ENCODE data around the gene MARCHF3.
A peak's percentile ranks its signal among the peaks of the same experiment; 100 is the strongest.
"Not testable (repeated sequence)": the region's sequence is repeated elsewhere in the genome, so short reads cannot be mapped to it uniquely, and the experiment has no call there.

Gene MARCHF3

GRCh38 chr5:126855266-126855665, 175.1 kb downstream of the MARCHF3 start:
- no peak overlapping the region for H3K27ac ChIP-seq
- H2AFZ ChIP-seq, result no peak overlapping the region
- H3K9me3 ChIP-seq (ENCODE audit: control insufficient read depth, low read length), result no peaks in the 10 kb centered on the region
- H3K4me2 ChIP-seq (ENCODE audit: low read length), result no peak overlapping the region
- H3K27me3 ChIP-seq (ENCODE audit: control insufficient read depth, insufficient read depth, low read length), result no peaks in the 10 kb centered on the region
- peaks cover 3% of the 10 kb centered on the region for H3K4me1 ChIP-seq
- H3K36me3 ChIP-seq (ENCODE audit: control insufficient read depth, insufficient read depth, low read length), result no peaks in the 10 kb centered on the region
- H3K9ac ChIP-seq, result no peak overlapping the region
- no peaks in the 10 kb centered on the region for H3K79me2 ChIP-seq
- H3K4me3 ChIP-seq (ENCODE audit: low read depth, low read length), result no peak overlapping the region
- TF ChIP-seq CTCF (IDR thresholded peaks at IDR 0.05), result no peak

- H3K27me3 ChIP-seq (ENCODE audit: control insufficient read depth, insufficient read depth, low read length), result no peaks in the 10 kb centered on the region
- H2AFZ ChIP-seq, result no peak overlapping the region
- no peak overlapping the region for H3K4me3 ChIP-seq (ENCODE audit: low read depth, low read length)
- H3K79me2 ChIP-seq, result no peaks in the 10 kb centered on the region
- H3K36me3 ChIP-seq (ENCODE audit: control insufficient read depth, insufficient read depth, low read length), result no peaks in the 10 kb centered on the region
- H3K4me1 ChIP-seq, result peaks cover 3% of the 10 kb centered on the region
- no peaks in the 10 kb centered on the region for H3K9me3 ChIP-seq (ENCODE audit: control insufficient read depth, low read length)
- no peak overlapping the region for H3K9ac ChIP-seq
- no peak overlapping the region for H3K27ac ChIP-seq
- TF ChIP-seq CTCF (IDR thresholded peaks at IDR 0.05), result no peak
- H3K4me2 ChIP-seq (ENCODE audit: low read length), result no peak overlapping the region
Measured at GRCh38 chr5:126854526-126855110, 175.7 kb downstream of the MARCHF3 start.

- H3K79me2 ChIP-seq; H3K27ac ChIP-seq; H3K4me2 ChIP-seq (ENCODE audit: low read length); H3K9ac ChIP-seq; H3K4me3 ChIP-seq (ENCODE audit: low read depth, low read length); H3K36me3 ChIP-seq (ENCODE audit: control insufficient read depth, insufficient read depth, low read length); H2AFZ ChIP-seq; H3K27me3 ChIP-seq (ENCODE audit: control insufficient read depth, insufficient read depth, low read length); H3K4me1 ChIP-seq; H3K9me3 ChIP-seq (ENCODE audit: control insufficient read depth, low read length): not testable (repeated sequence)
Measured at GRCh38 chr5:126853541-126854307, 176.6 kb downstream of the MARCHF3 start.

GRCh38 chr5:126852841-126853271, 177.5 kb downstream of the MARCHF3 start:
- Histone ChIP-seq H3K9me3 (ENCODE audit: control insufficient read depth, low read length) (no peaks in the 10 kb centered on the region), H3K27me3 (ENCODE audit: control insufficient read depth, insufficient read depth, low read length) (no peaks in the 10 kb centered on the region), H2AFZ (no peak overlapping the region), H3K4me3 (ENCODE audit: low read depth, low read length) (no peak overlapping the region), H3K9ac (no peak overlapping the region), H3K4me2 (ENCODE audit: low read length) (no peak overlapping the region), H3K79me2 (no peaks in the 10 kb centered on the region), H3K4me1 (peaks cover 8% of the 10 kb centered on the region), H3K27ac (no peak overlapping the region), H3K36me3 (ENCODE audit: control insufficient read depth, insufficient read depth, low read length) (no peaks in the 10 kb centered on the region)
- TF ChIP-seq CTCF (IDR thresholded peaks at IDR 0.05), result no peak

GRCh38 chr5:126852091-126852571, 178.2 kb downstream of the MARCHF3 start:
- Histone ChIP-seq H3K9ac (no peak overlapping the region), H3K36me3 (ENCODE audit: control insufficient read depth, insufficient read depth, low read length) (no peaks in the 10 kb centered on the region), H3K4me3 (ENCODE audit: low read depth, low read length) (no peak overlapping the region), H3K9me3 (ENCODE audit: control insufficient read depth, low read length) (no peaks in the 10 kb centered on the region), H3K27me3 (ENCODE audit: control insufficient read depth, insufficient read depth, low read length) (no peaks in the 10 kb centered on the region), H3K27ac (peak overlapping the region; percentile 13), H3K79me2 (no peaks in the 10 kb centered on the region), H3K4me1 (peaks cover 8% of the 10 kb centered on the region), H2AFZ (no peak overlapping the region), H3K4me2 (ENCODE audit: low read length) (no peak overlapping the region)
- TF ChIP-seq CTCF (IDR thresholded peaks at IDR 0.05), result no peak
